Endothelial cell of umbilical vein (primary cell): Measurements from ENCODE around the gene CTDSPL.

Experiments
- EZH2 ChIP-seq: IDR thresholded peaks from 2 replicates; pipeline ENCODE4 v1.6.1; 2012; ENCODE audit warnings: borderline replicate concordance, low read depth, mild to moderate bottlenecking, moderate library complexity, low read length, inconsistent platforms; ENCODE audit not compliant: severe bottlenecking
- FOS ChIP-seq: IDR thresholded peaks from 2 replicates; pipeline ENCODE4 v1.6.1; 2011; ENCODE audit warnings: mild to moderate bottlenecking, low read length, moderate library complexity, borderline replicate concordance; ENCODE audit not compliant: insufficient read depth
- GATA2 ChIP-seq: IDR thresholded peaks from 2 replicates; pipeline ENCODE4 v1.7.0; 2011; ENCODE audit warnings: low read depth, mild to moderate bottlenecking, moderate library complexity, mixed read lengths, low read length; ENCODE audit not compliant: insufficient read length, insufficient read depth
- MYC ChIP-seq: IDR thresholded peaks from one replicate; pipeline ENCODE4 v1.6.1; 2011; ENCODE audit warnings: mild to moderate bottlenecking, low read depth, low read length
- POLR2A ChIP-seq: IDR thresholded peaks from 2 replicates; pipeline ENCODE4 v1.6.1; 2012; ENCODE audit warnings: low read depth, mild to moderate bottlenecking, control low read depth, low read length
- POLR2AphosphoS5 ChIP-seq: IDR thresholded peaks from 2 replicates; pipeline ENCODE4 v1.6.1; 2012; ENCODE audit warnings: low read depth, mild to moderate bottlenecking, control low read depth, low read length, moderate library complexity; ENCODE audit not compliant: insufficient read depth
- TF ChIP-seq, protein P1 (sequence below), 2 donors: IDR thresholded peaks; 1 replicate in 1 of 2; 2 replicates in 1 of 2; pipeline ENCODE4 v1.5.1; 2011; ENCODE audit warnings: low read length in 2 of 2, mild to moderate bottlenecking in 2 of 2, moderate library complexity in 2 of 2, control low read depth in 1 of 2, inconsistent platforms in 1 of 2, low read depth in 1 of 2; ENCODE audit not compliant: insufficient read depth in 1 of 2; ENCODE audit errors: extremely low read depth in 1 of 2

GRCh38 chr3:37896827-37897226, 35.1 kb downstream of the CTDSPL start:
- TF ChIP-seq, protein P1, sequence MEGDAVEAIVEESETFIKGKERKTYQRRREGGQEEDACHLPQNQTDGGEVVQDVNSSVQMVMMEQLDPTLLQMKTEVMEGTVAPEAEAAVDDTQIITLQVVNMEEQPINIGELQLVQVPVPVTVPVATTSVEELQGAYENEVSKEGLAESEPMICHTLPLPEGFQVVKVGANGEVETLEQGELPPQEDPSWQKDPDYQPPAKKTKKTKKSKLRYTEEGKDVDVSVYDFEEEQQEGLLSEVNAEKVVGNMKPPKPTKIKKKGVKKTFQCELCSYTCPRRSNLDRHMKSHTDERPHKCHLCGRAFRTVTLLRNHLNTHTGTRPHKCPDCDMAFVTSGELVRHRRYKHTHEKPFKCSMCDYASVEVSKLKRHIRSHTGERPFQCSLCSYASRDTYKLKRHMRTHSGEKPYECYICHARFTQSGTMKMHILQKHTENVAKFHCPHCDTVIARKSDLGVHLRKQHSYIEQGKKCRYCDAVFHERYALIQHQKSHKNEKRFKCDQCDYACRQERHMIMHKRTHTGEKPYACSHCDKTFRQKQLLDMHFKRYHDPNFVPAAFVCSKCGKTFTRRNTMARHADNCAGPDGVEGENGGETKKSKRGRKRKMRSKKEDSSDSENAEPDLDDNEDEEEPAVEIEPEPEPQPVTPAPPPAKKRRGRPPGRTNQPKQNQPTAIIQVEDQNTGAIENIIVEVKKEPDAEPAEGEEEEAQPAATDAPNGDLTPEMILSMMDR (IDR thresholded peaks at IDR 0.05; ENCODE audit: extremely low read depth in 1 of 2, insufficient read depth in 1 of 2, low read depth in 1 of 2, low read length in 2 of 2), result no peak
- TF ChIP-seq FOS (no peak), GATA2 (no peak), POLR2AphosphoS5 (no peak), POLR2A (no peak), EZH2 (no peak), MYC (no peak)
